Osteocyte (in vitro differentiated cells): Measurements from ENCODE around the gene GPC6. TPM values are rescaled to one million over a fixed set of nuclear protein-coding genes. Genes with fewer than 3 reads are reported as not detected.
A peak's percentile ranks its signal among the peaks of the same experiment; 100 is the strongest.

Experiments used
- DNase-seq: peaks from one replicate; pipeline ENCODE4 v3.0.0; 2021; ENCODE audit warnings: mixed read lengths; ENCODE audit not compliant: unreplicated experiment; ENCODE audit errors: extremely low spot score
- H3K27ac Mint-ChIP-seq: one replicate; pipeline ENCODE4 v1.8.0; 2021; ENCODE audit warnings: mild to moderate bottlenecking, mixed read lengths; ENCODE audit not compliant: unreplicated experiment
- H3K27me3 Mint-ChIP-seq: one replicate; pipeline ENCODE4 v1.8.0; 2021; ENCODE audit warnings: mixed read lengths; ENCODE audit not compliant: unreplicated experiment
- H3K36me3 Mint-ChIP-seq: one replicate; pipeline ENCODE4 v1.8.0; 2021; ENCODE audit warnings: mixed read lengths; ENCODE audit not compliant: unreplicated experiment
- H3K4me1 Mint-ChIP-seq: one replicate; pipeline ENCODE4 v1.8.0; 2021; ENCODE audit warnings: mixed read lengths; ENCODE audit not compliant: unreplicated experiment
- H3K4me3 Mint-ChIP-seq: one replicate; pipeline ENCODE4 v1.8.0; 2021; ENCODE audit warnings: mild to moderate bottlenecking, moderate library complexity, mixed read lengths; ENCODE audit not compliant: unreplicated experiment
- H3K9me3 Mint-ChIP-seq: one replicate; pipeline ENCODE4 v1.8.0; 2021; ENCODE audit warnings: mixed read lengths; ENCODE audit not compliant: unreplicated experiment
- total RNA-seq: library from RNA; stranded (reverse); gene quantifications from 2 replicates; pipeline ENCODE4 v1.2.1, GENCODE V29; 2021
- TF ChIP-seq, protein P1 (sequence below): fragments of 200-600 bp; sonication (generic); IDR thresholded peaks from 2 replicates; pipeline ENCODE4 v1.5.0; 2021; ENCODE audit warnings: antibody characterized with exemption, mild to moderate bottlenecking, moderate library complexity

The GPC6 gene
- total RNA-seq, 1 donor from 2014 or later, result 125 TPM

DNA sequence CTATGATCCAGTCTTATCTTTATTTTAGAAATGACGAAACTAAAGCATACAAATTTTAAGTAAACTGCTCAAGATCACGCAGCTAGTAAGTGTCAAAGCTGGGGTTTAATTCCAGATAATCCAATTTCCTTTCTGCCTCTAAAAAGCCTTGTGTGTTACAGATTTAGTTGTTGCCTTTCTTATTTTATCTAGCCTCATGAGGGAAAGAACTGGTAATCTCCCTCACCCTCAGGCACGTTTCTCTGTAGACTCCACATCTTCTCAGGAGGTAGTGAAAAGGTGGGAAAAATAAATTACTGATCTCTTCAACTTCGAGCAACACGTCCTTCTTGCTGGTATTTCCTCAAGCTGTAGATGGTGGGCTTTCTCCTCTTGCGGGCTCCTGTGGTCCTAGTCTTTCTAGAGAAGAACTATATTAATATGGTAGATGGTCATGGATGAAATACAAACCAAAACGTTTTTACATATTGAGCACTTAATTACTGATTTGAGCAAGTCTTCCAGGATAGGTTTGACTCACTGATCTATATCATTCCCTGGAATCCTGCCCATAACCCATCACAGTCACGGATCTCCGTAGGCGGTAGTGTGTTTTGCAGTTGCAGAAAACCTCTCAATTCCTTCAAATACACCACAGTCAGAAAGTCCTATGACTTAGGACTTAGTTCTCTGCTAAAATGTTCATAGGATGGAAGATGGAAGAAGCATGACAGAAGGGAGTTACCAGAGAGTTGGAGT, 733.4 kb downstream of the GPC6 start:
- H3K36me3 Mint-ChIP-seq, result peaks cover 12% of the 10 kb centered on the region
- TF ChIP-seq, protein P1, sequence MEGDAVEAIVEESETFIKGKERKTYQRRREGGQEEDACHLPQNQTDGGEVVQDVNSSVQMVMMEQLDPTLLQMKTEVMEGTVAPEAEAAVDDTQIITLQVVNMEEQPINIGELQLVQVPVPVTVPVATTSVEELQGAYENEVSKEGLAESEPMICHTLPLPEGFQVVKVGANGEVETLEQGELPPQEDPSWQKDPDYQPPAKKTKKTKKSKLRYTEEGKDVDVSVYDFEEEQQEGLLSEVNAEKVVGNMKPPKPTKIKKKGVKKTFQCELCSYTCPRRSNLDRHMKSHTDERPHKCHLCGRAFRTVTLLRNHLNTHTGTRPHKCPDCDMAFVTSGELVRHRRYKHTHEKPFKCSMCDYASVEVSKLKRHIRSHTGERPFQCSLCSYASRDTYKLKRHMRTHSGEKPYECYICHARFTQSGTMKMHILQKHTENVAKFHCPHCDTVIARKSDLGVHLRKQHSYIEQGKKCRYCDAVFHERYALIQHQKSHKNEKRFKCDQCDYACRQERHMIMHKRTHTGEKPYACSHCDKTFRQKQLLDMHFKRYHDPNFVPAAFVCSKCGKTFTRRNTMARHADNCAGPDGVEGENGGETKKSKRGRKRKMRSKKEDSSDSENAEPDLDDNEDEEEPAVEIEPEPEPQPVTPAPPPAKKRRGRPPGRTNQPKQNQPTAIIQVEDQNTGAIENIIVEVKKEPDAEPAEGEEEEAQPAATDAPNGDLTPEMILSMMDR, result no peak
- DNase-seq, result no peak
- peaks cover 53% of the 10 kb centered on the region for H3K4me1 Mint-ChIP-seq
- H3K4me3 Mint-ChIP-seq, result no peak overlapping the region
- peaks cover 19% of the 10 kb centered on the region for H3K9me3 Mint-ChIP-seq
- peak overlapping the region; percentile 40 for H3K27ac Mint-ChIP-seq
- no peaks in the 10 kb centered on the region for H3K27me3 Mint-ChIP-seq

DNA sequence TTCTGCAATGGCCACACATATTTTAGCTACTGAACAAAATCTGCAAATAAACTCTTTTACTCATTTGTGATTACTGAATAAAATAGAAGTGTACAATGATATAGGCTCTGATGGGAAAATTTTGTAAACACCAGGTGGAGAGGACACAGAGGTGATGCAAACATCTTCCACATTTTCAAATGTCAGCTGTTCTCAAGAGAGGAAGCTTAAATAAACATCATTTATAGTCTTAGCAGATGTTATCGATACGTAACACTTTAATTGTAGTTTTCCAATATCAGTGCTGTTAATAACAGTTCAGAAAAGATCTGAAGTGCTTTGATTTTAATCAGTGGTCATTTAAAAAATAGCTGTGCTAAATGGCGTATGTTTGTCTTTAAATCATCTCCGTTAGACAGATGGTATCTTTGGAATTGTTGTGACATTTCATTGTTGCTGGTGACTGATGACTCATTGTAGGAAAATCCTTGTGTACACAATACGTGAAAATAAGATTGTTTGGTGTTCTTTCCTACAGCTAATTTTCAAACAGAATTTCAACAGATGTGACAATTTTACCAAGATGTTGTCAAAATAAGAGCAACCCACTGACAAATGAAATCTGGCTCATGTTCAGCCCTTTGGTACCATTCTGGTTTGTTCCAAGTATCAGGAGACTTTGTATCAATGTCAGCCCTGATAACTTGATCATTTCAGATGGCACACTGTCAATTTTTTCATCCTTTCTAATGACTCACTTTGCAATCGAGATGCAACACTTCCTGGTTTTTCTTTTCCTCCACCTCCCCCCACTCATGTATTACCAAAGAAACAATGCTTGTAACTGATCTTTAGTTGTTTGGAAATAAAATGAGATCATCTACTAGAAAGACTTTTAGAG, 736.9 kb downstream of the GPC6 start:
- H3K27ac Mint-ChIP-seq, result peak overlapping the region; percentile 81
- TF ChIP-seq, protein P1, result no peak
- H3K27me3 Mint-ChIP-seq, result no peaks in the 10 kb centered on the region
- H3K4me3 Mint-ChIP-seq, result no peak overlapping the region
- peaks cover 11% of the 10 kb centered on the region for H3K9me3 Mint-ChIP-seq
- peaks cover 15% of the 10 kb centered on the region for H3K36me3 Mint-ChIP-seq
- H3K4me1 Mint-ChIP-seq, result peaks cover 42% of the 10 kb centered on the region
- DNase-seq, result no peak

DNA sequence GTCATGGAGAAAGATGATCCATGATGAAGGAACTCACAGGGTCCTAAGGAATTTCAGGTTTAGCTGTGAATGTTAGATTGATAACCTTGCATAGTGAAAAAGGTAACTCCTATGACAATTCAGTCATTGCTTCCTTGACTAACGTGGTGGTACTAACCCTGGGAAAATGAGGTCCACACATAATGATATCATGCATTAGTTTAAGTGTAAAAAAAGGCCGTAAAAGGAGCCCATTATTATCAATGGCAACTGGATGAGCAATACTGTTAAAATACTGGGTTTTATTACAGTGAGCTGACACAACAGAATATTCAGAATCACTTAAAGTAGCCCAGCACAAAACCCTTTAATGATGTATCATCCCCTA, 737.5 kb downstream of the GPC6 start:
- Mint-ChIP-seq H3K4me1 (peaks cover 42% of the 10 kb centered on the region), H3K9me3 (peaks cover 11% of the 10 kb centered on the region), H3K27ac (peak overlapping the region; percentile 81), H3K4me3 (no peak overlapping the region), H3K27me3 (no peaks in the 10 kb centered on the region), H3K36me3 (peaks cover 15% of the 10 kb centered on the region)
- TF ChIP-seq, protein P1, result no peak
- DNase-seq, result no peak

DNA sequence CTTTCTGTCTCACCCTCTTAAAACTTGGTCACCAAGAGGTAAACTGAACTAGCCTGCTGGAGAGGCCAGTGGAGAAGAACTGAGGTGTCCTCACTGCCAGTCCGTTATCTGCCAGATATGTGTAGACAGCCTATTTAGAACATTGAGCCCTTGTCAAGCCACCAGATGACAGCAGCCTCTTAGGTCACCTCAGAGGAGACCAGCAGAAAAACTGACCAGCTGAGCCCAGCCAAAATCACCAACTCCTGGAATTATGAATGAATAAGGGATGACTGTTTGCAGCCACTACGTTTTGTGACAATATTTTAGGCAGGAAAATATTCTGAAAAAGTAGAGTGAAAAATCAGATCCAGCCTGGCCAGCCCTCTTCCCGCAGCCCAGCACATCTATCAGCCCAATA, 739.0 kb downstream of the GPC6 start:
- no peak overlapping the region for H3K4me3 Mint-ChIP-seq
- peaks cover 5% of the 10 kb centered on the region for H3K9me3 Mint-ChIP-seq
- peaks cover 40% of the 10 kb centered on the region for H3K4me1 Mint-ChIP-seq
- DNase-seq, result no peak
- peaks cover 11% of the 10 kb centered on the region for H3K36me3 Mint-ChIP-seq
- TF ChIP-seq, protein P1, result no peak
- no peak overlapping the region for H3K27ac Mint-ChIP-seq
- H3K27me3 Mint-ChIP-seq, result no peaks in the 10 kb centered on the region
